ENCODE data around the gene TAC3. TPM values are rescaled to one million over a fixed set of nuclear protein-coding genes. Genes with fewer than 3 reads are reported as not detected.
A peak's percentile ranks its signal among the peaks of the same experiment; 100 is the strongest.

Gene TAC3
- total RNA-seq, 4 donors from 2014 or later, result not detected

DNA sequence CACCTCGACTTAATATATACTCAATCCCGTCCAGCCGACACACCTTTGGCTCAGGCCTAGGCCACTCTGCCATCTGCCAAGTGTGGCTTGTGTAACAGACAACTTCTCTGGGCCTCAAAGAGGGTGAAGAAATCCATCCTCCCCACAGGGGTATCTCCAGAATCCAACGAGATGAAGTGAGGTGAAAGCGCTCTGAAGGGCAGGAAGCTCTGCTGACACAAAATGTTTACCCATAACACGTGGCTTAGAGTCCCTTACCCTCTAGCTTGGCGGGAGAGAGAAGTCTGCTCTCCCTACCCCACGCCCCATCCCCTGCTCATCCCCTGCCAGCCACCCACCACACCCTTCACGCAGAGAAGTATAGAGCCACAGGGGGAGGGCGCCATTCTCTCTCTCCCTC lies 23.0 kb downstream of the TAC3 start:
- TF ChIP-seq CTCF (IDR thresholded peaks at IDR 0.05) (no peak), POLR2AphosphoS5 (IDR thresholded peaks at IDR 0.05) (no peak), POLR2A (IDR thresholded peaks at IDR 0.05; ENCODE audit: low read depth) (no peak), EP300 (IDR thresholded peaks at IDR 0.05) (no peak)
- DNase-seq (ENCODE audit: extremely low spot score), result peak; percentile 70
- intact Hi-C loops (cut with DNase I), result no loop called here
- H3K4me3 ChIP-seq, result no peak overlapping the region
- no peak overlapping the region for H3K27ac ChIP-seq (replicated peaks in 1 of 4)
- H3K9me3 ChIP-seq, result no peaks in the 10 kb centered on the region
- H3K36me3 ChIP-seq, result peaks cover 0 to 26% (median 18%) of the 10 kb centered on the region in 4 donors
- 69% methylated on average over 10 of the region's 10 CpGs for WGBS
- peaks cover 0 to 10% (median 2%) of the 10 kb centered on the region in 4 donors for H3K4me1 ChIP-seq
- no peaks in the 10 kb centered on the region for H3K27me3 ChIP-seq

DNA sequence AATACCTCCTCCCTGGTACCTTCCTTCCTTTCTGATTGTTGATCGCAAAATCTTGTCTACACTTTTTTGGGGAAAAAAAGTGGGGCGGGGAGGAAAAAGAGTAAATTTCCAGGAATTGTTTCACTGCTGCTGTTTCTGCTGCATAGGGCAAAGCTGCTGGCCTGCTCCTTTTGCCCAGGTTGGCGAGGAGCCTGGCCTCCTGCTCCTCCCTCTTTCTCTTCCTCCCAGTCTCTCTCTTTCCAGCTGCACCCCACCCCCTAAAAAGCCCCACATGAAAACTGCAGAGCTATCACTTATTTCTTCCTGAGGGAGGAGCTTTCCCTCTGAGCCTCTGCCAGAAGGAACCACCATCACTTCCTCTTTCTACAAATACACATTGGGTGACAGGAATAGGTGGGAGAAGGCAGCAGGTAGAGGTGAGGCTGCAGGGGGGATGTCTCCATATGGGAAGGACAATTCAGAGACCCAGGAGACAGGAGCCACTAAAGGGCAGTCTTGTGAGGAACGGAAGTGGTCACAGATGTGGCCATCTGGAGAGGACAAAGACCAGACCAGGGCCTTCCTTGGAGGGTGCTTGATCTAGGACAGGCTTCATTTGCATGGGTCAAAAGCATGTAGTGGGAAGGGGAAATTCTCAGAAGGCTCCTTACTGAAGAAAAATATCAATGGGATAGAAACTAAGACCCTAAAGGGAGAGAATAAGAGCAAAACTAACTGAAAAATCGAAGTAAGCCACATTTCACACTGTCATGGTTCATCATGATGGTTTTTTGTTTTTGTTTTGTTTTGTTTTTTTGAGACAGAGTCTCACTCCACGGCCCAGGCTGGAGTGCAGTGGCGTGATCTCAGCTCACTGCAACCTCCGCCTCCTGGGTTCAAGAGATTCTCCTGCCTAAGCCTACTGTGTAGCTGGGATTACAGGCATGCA lies 24.7 kb downstream of the TAC3 start:
- Histone ChIP-seq H3K36me3 (peaks cover 0 to 14% (median 11%) of the 10 kb centered on the region in 4 donors), H3K4me1 (peaks cover 8 to 21% (median 12%) of the 10 kb centered on the region in 4 donors), H3K27ac (replicated peaks in 1 of 4) (peak overlapping the region in 2 of 4 donors; percentile 29 to 40), H3K9me3 (no peaks in the 10 kb centered on the region), H3K27me3 (no peaks in the 10 kb centered on the region), H3K4me3 (no peak overlapping the region)
- intact Hi-C loops (cut with DNase I), result no loop called here
- whole genome bisulfite sequencing, result 74% methylated on average over 8 of the region's 8 CpGs
- TF ChIP-seq POLR2A (IDR thresholded peaks at IDR 0.05; ENCODE audit: low read depth), result no peak
- TF ChIP-seq EP300 (IDR thresholded peaks at IDR 0.05), result no peak
- no peak for TF ChIP-seq CTCF (IDR thresholded peaks at IDR 0.05)
- TF ChIP-seq POLR2AphosphoS5 (IDR thresholded peaks at IDR 0.05), result no peak
- peak; percentile 87 for DNase-seq (ENCODE audit: extremely low spot score)

GRCh38 chr12:56990648-56991318 lies 25.5 kb downstream of the TAC3 start:
- intact Hi-C loops (cut with DNase I), result no loop called here
- DNase-seq (ENCODE audit: extremely low spot score), result peak; percentile 72
- Histone ChIP-seq H3K36me3 (peaks cover 0 to 9% (median 8%) of the 10 kb centered on the region in 4 donors), H3K4me1 (peaks cover 8 to 21% (median 12%) of the 10 kb centered on the region in 4 donors), H3K4me3 (no peak overlapping the region), H3K9me3 (no peaks in the 10 kb centered on the region), H3K27me3 (no peaks in the 10 kb centered on the region), H3K27ac (replicated peaks in 1 of 4) (peak overlapping the region in 2 of 4 donors; percentile 6 to 29)
- TF ChIP-seq CTCF (IDR thresholded peaks at IDR 0.05) (no peak), POLR2AphosphoS5 (IDR thresholded peaks at IDR 0.05) (no peak), POLR2A (IDR thresholded peaks at IDR 0.05; ENCODE audit: low read depth) (no peak), EP300 (IDR thresholded peaks at IDR 0.05) (no peak)
- WGBS, result 74% methylated on average over 7 of the region's 7 CpGs

GRCh38 chr12:56989861-56990610 lies 26.3 kb downstream of the TAC3 start:
- Histone ChIP-seq H3K9me3 (no peaks in the 10 kb centered on the region), H3K27me3 (no peaks in the 10 kb centered on the region), H3K4me1 (peaks cover 8 to 21% (median 12%) of the 10 kb centered on the region in 4 donors), H3K4me3 (no peak overlapping the region), H3K36me3 (peaks cover 0 to 2% (median under 1%) of the 10 kb centered on the region in 4 donors), H3K27ac (replicated peaks in 1 of 4) (no peak overlapping the region)
- TF ChIP-seq POLR2AphosphoS5 (IDR thresholded peaks at IDR 0.05), result no peak
- no peak for TF ChIP-seq EP300 (IDR thresholded peaks at IDR 0.05)
- TF ChIP-seq POLR2A (IDR thresholded peaks at IDR 0.05; ENCODE audit: low read depth), result no peak
- TF ChIP-seq CTCF (IDR thresholded peaks at IDR 0.05), result no peak
- WGBS, result 76% methylated on average over 7 of the region's 7 CpGs
- DNase-seq (ENCODE audit: extremely low spot score), result no peak
- intact Hi-C loops (cut with DNase I), result no loop called here
